Endothelial cell of umbilical vein (primary cell): ENCODE data around the gene ACAA1.

Experiments used
- CTCF ChIP-seq, 2 donors: IDR thresholded peaks; 1 replicate in 1 of 2; 2 replicates in 1 of 2; pipeline ENCODE4 v1.5.1; 2011; ENCODE audit warnings: low read length in 2 of 2, mild to moderate bottlenecking in 2 of 2, moderate library complexity in 2 of 2, control low read depth in 1 of 2, inconsistent platforms in 1 of 2, low read depth in 1 of 2; ENCODE audit not compliant: insufficient read depth in 1 of 2; ENCODE audit errors: extremely low read depth in 1 of 2
- GATA2 ChIP-seq: IDR thresholded peaks from 2 replicates; pipeline ENCODE4 v1.7.0; 2011; ENCODE audit warnings: low read depth, mild to moderate bottlenecking, moderate library complexity, mixed read lengths, low read length; ENCODE audit not compliant: insufficient read length, insufficient read depth
- MYC ChIP-seq: IDR thresholded peaks from one replicate; pipeline ENCODE4 v1.6.1; 2011; ENCODE audit warnings: mild to moderate bottlenecking, low read depth, low read length
- POLR2A ChIP-seq: IDR thresholded peaks from 2 replicates; pipeline ENCODE4 v1.6.1; 2012; ENCODE audit warnings: low read depth, mild to moderate bottlenecking, control low read depth, low read length
- POLR2AphosphoS5 ChIP-seq: IDR thresholded peaks from 2 replicates; pipeline ENCODE4 v1.6.1; 2012; ENCODE audit warnings: low read depth, mild to moderate bottlenecking, control low read depth, low read length, moderate library complexity; ENCODE audit not compliant: insufficient read depth
- TF ChIP-seq, protein P1 (sequence below): IDR thresholded peaks from 2 replicates; pipeline ENCODE4 v1.6.1; 2011; ENCODE audit not compliant: insufficient read depth, insufficient read length

- TF ChIP-seq MYC (no peak), CTCF (IDR thresholded peaks at IDR 0.05; ENCODE audit: extremely low read depth in 1 of 2, insufficient read depth in 1 of 2, low read depth in 1 of 2, low read length in 2 of 2) (no peak), POLR2A (no peak), POLR2AphosphoS5 (no peak), GATA2 (no peak)
- TF ChIP-seq, protein P1, sequence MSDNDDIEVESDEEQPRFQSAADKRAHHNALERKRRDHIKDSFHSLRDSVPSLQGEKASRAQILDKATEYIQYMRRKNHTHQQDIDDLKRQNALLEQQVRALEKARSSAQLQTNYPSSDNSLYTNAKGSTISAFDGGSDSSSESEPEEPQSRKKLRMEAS, result no peak
Measured at GRCh38 chr3:38165722-38166387, 28.9 kb upstream of the ACAA1 start.
